ENCODE measurements around the gene ASIC4.

ASIC4 gene

GRCh38 chr2:219570924-219571310, 56.6 kb downstream of the ASIC4 start:
- no peak for DNase-seq

GRCh38 chr2:219571311-219572236, 57.3 kb downstream of the ASIC4 start, which contains the start of gene OBSL1:
Gene OBSL1, minus strand, starts transcription at chr2:219571539. Its CDS starts 307 bp downstream, at chr2:219571232.
- no peak for DNase-seq

- DNase-seq = no peak
These were observed 58.1 kb downstream of the ASIC4 start, which contains the start of gene INHA for GRCh38 chr2:219572237-219573001. Gene INHA, plus strand, starts transcription at chr2:219572310. Its CDS starts 65 bp downstream, at chr2:219572375.

- DNase-seq = no peak
These were observed 58.9 kb downstream of the ASIC4 start for GRCh38 chr2:219573166-219573565.

- DNase-seq = no peak
These were observed 60.4 kb downstream of the ASIC4 start for GRCh38 chr2:219574484-219575311.

GRCh38 chr2:219575566-219576504, 61.6 kb downstream of the ASIC4 start:
- DNase-seq = no peak

- DNase-seq = no peak
These were observed 62.5 kb downstream of the ASIC4 start for GRCh38 chr2:219576505-219577388.

- no peak for DNase-seq
These were observed 64.7 kb downstream of the ASIC4 start for GRCh38 chr2:219578811-219579613.

GRCh38 chr2:219581346-219581745, 67.1 kb downstream of the ASIC4 start:
- DNase-seq = no peak
